OCI-LY3 (cell line): ENCODE results near the gene CCDC183.

ENCODE experiments used
- H2AFZ ChIP-seq: fragments of 200-600, 300-600 bp; shearing (Covaris generic); 2 replicates; pipeline ENCODE4 v1.6.0; 2014; ENCODE audit warnings: antibody characterized with exemption, low read depth, low read length
- H3K27ac ChIP-seq: fragments of 200-600, 300-600 bp; sonication (generic); 2 replicates; pipeline ENCODE4 v1.5.1; 2014; ENCODE audit warnings: mild to moderate bottlenecking, low read length, moderate library complexity, mixed read lengths
- H3K27me3 ChIP-seq: fragments of 200-600, 300-600 bp; sonication (generic); 2 replicates; pipeline ENCODE4 v1.6.1; 2014; ENCODE audit warnings: low read depth, low read length, mixed read lengths
- H3K36me3 ChIP-seq: fragments of 200-600, 300-600 bp; sonication (generic); replicated peaks from 2 replicates; pipeline ENCODE3; 2014; ENCODE audit warnings: low read depth, low read length, mixed read lengths
- H3K4me1 ChIP-seq: fragments of 300-600, 200-600 bp; sonication (generic); 2 replicates; pipeline ENCODE4 v1.6.1; 2014; ENCODE audit warnings: low read length, mixed read lengths
- H3K4me2 ChIP-seq: fragments of 200-600, 300-600 bp; sonication (generic); 2 replicates; pipeline ENCODE4 v1.6.1; 2014; ENCODE audit warnings: low read length, mixed read lengths
- H3K4me3 ChIP-seq: fragments of 300-600, 200-600 bp; sonication (generic); 2 replicates; pipeline ENCODE4 v1.5.1; 2014; ENCODE audit warnings: antibody characterized with exemption, mild to moderate bottlenecking, low read length, moderate library complexity
- H3K79me2 ChIP-seq: fragments of 300-600, 200-600 bp; shearing (Covaris generic); 2 replicates; pipeline ENCODE4 v1.6.1; 2014; ENCODE audit warnings: mild to moderate bottlenecking, low read length, mixed read lengths
- H3K9ac ChIP-seq: fragments of 300-600, 200-600 bp; shearing (Covaris generic); 2 replicates; pipeline ENCODE4 v1.6.0; 2014; ENCODE audit warnings: mild to moderate bottlenecking, low read length, moderate library complexity
- H3K9me3 ChIP-seq: fragments of 200-600, 300-600 bp; shearing (Covaris generic); 2 replicates; pipeline ENCODE4 v1.6.1; 2014; ENCODE audit warnings: low read length, mixed read lengths; ENCODE audit not compliant: insufficient read depth
- H4K20me1 ChIP-seq: fragments of 200-600, 300-600 bp; sonication (generic); 2 replicates; pipeline ENCODE4 v1.6.1; 2016; ENCODE audit warnings: low read length, mixed read lengths; ENCODE audit not compliant: insufficient read depth
- EZH2phosphoT487 ChIP-seq: fragments of 200-600 bp; shearing (Covaris generic); IDR thresholded peaks from 2 replicates; pipeline ENCODE4 v1.6.1; 2018; ENCODE audit warnings: antibody characterized with exemption, mixed run types, low read depth
- TF ChIP-seq, protein P1 (sequence below): fragments of 200-600, 300-600 bp; sonication (generic); IDR thresholded peaks from 2 replicates; pipeline ENCODE4 v1.5.1; 2014; ENCODE audit warnings: antibody characterized with exemption, low read length, low read depth

CCDC183 gene

DNA sequence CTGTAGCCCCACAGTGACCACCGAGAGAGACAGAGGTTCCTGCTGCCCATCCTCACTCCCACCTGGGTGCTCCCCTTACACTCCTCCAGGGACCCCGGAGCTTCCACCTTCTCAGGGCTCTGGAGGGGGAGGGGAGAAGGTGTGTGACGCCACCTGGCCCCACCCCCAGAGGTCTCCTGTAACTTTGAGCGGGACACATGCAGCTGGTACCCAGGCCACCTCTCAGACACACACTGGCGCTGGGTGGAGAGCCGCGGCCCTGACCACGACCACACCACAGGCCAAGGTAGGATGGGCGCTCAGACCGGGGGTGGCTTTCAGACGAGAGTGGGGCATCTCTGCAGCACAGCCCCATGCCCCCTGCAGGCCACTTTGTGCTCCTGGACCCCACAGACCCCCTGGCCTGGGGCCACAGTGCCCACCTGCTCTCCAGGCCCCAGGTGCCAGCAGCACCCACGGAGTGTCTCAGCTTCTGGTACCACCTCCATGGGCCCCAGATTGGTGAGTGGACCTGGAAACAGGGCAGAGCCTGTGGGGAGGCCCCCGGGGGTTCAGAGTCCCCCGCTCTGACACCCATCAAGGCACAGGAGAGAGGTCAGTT is 60.5 kb downstream of the CCDC183 start:
- H3K79me2 ChIP-seq: no peaks in the 10 kb centered on the region
- no peak overlapping the region for H3K4me3 ChIP-seq
- H3K27me3 ChIP-seq: no peaks in the 10 kb centered on the region
- no peak overlapping the region for H3K27ac ChIP-seq
- no peak overlapping the region for H3K9ac ChIP-seq
- peaks cover 1% of the 10 kb centered on the region for H3K36me3 ChIP-seq
- peaks cover 4% of the 10 kb centered on the region; the same call in 1 of the 2 replicates for H4K20me1 ChIP-seq
- no peaks in the 10 kb centered on the region for H3K9me3 ChIP-seq
- no peaks in the 10 kb centered on the region for H3K4me1 ChIP-seq
- no peak overlapping the region for H2AFZ ChIP-seq
- no peak overlapping the region for H3K4me2 ChIP-seq
- TF ChIP-seq, protein P1, sequence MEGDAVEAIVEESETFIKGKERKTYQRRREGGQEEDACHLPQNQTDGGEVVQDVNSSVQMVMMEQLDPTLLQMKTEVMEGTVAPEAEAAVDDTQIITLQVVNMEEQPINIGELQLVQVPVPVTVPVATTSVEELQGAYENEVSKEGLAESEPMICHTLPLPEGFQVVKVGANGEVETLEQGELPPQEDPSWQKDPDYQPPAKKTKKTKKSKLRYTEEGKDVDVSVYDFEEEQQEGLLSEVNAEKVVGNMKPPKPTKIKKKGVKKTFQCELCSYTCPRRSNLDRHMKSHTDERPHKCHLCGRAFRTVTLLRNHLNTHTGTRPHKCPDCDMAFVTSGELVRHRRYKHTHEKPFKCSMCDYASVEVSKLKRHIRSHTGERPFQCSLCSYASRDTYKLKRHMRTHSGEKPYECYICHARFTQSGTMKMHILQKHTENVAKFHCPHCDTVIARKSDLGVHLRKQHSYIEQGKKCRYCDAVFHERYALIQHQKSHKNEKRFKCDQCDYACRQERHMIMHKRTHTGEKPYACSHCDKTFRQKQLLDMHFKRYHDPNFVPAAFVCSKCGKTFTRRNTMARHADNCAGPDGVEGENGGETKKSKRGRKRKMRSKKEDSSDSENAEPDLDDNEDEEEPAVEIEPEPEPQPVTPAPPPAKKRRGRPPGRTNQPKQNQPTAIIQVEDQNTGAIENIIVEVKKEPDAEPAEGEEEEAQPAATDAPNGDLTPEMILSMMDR: no peak
- TF ChIP-seq EZH2phosphoT487: no peak

DNA sequence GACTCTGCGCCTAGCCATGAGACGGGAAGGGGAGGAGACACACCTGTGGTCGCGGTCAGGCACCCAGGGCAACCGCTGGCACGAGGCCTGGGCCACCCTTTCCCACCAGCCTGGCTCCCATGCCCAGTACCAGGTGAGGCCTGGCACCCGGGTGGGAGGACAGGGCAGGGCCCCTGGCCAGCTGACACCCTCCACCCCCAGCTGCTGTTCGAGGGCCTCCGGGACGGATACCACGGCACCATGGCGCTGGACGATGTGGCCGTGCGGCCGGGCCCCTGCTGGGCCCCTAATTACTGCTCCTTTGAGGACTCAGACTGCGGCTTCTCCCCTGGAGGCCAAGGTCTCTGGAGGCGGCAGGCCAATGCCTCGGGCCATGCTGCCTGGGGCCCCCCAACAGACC is 61.0 kb downstream of the CCDC183 start:
- peaks cover 4% of the 10 kb centered on the region; the same call in 1 of the 2 replicates for H4K20me1 ChIP-seq
- no peak overlapping the region for H3K27ac ChIP-seq
- H3K4me2 ChIP-seq: no peak overlapping the region
- no peaks in the 10 kb centered on the region for H3K9me3 ChIP-seq
- no peaks in the 10 kb centered on the region for H3K4me1 ChIP-seq
- no peaks in the 10 kb centered on the region for H3K79me2 ChIP-seq
- H2AFZ ChIP-seq: no peak overlapping the region
- H3K27me3 ChIP-seq: no peaks in the 10 kb centered on the region
- no peak overlapping the region for H3K9ac ChIP-seq
- H3K36me3 ChIP-seq: peaks cover 4% of the 10 kb centered on the region
- TF ChIP-seq, protein P1: no peak
- TF ChIP-seq EZH2phosphoT487: no peak
- no peak overlapping the region for H3K4me3 ChIP-seq
